CD8-positive, alpha-beta memory T cell (primary cell): Measurements from ENCODE around the gene NEO1. TPM values are rescaled to one million over a fixed set of nuclear protein-coding genes. Genes with fewer than 3 reads are reported as not detected.

ENCODE experiments used
- CTCF ChIA-PET: fragments of 350-600 bp; sonication (Branson Sonifier 250); formaldehyde crosslinking; loops from one replicate; lab custom pipeline; 2021; ENCODE audit warnings: antibody characterized with exemption; lab: Charles Lee
- POLR2A ChIA-PET: fragments of 350-600 bp; sonication (Branson Sonifier 250); formaldehyde crosslinking; loops from one replicate; lab custom pipeline; 2021; ENCODE audit warnings: antibody characterized with exemption; lab: Charles Lee
- DNase-seq, 5 donors: peaks; one replicate each; pipeline versions ENCODE4 v3.0.0 to v3.0.0-alpha.2; 2020 to 2022; ENCODE audit warnings: mixed read lengths in 1 of 5
- H3K27ac ChIP-seq: one replicate; pipeline ENCODE4 v1.7.0; 2013; ENCODE audit warnings: low read depth, mild to moderate bottlenecking, low read length, moderate library complexity
- H3K27me3 ChIP-seq: 2 replicates; pipeline ENCODE4 v1.7.0; 2013; ENCODE audit warnings: low read length, mild to moderate bottlenecking; ENCODE audit not compliant: insufficient read depth, poor library complexity, severe bottlenecking
- H3K36me3 ChIP-seq: 2 replicates; pipeline ENCODE4 v1.7.0; 2013; ENCODE audit warnings: mild to moderate bottlenecking, low read length, moderate library complexity; ENCODE audit not compliant: insufficient read depth
- H3K4me1 ChIP-seq: 2 replicates; pipeline ENCODE4 v1.7.0; 2013; ENCODE audit warnings: mild to moderate bottlenecking, low read length, moderate library complexity; ENCODE audit not compliant: insufficient read depth
- H3K4me3 ChIP-seq: 2 replicates; pipeline ENCODE4 v1.7.0; 2013; ENCODE audit warnings: mild to moderate bottlenecking, low read length
- H3K9me3 ChIP-seq: 2 replicates; pipeline ENCODE4 v1.7.0; 2013; ENCODE audit warnings: mild to moderate bottlenecking, low read length
- H3K27ac Mint-ChIP-seq, 8 donors: one replicate each; pipeline ENCODE4 v1.8.0; 2020 to 2021; ENCODE audit warnings: mixed read lengths in 8 of 8, mild to moderate bottlenecking in 6 of 8, inconsistent platforms in 3 of 8, moderate library complexity in 3 of 8
- H3K27me3 Mint-ChIP-seq, 2 donors: one replicate each; pipeline ENCODE4 v1.8.0; 2020 to 2021; ENCODE audit warnings: mixed read lengths in 2 of 2, mild to moderate bottlenecking in 1 of 2, moderate library complexity in 1 of 2
- H3K36me3 Mint-ChIP-seq, 3 donors: one replicate each; pipeline ENCODE4 v1.8.0; 2020 to 2021; ENCODE audit warnings: mixed read lengths in 3 of 3, inconsistent platforms in 1 of 3, mild to moderate bottlenecking in 1 of 3
- H3K4me1 Mint-ChIP-seq, 3 donors: one replicate each; pipeline ENCODE4 v1.8.0; 2020 to 2021; ENCODE audit warnings: mixed read lengths in 3 of 3, inconsistent platforms in 1 of 3, mild to moderate bottlenecking in 1 of 3
- H3K4me3 Mint-ChIP-seq, 7 donors: one replicate each; pipeline ENCODE4 v1.8.0; 2020 to 2021; ENCODE audit warnings: mixed read lengths in 7 of 7, mild to moderate bottlenecking in 6 of 7, moderate library complexity in 4 of 7, inconsistent platforms in 2 of 7
- H3K9me3 Mint-ChIP-seq, 5 donors: one replicate each; pipeline ENCODE4 v1.8.0; 2020 to 2022; ENCODE audit warnings: mixed read lengths in 5 of 5, mild to moderate bottlenecking in 3 of 5, moderate library complexity in 2 of 5, inconsistent platforms in 1 of 5
- polyA plus RNA-seq: library from polyadenylated mRNA; unstranded; fragments of 300-500 nt; fragmentation: Illumina TruSeq; gene quantifications from one replicate; pipeline ENCODE4 v1.2.3, GENCODE V29; 2021
- total RNA-seq, 2 experiments: library from RNA; stranded (reverse); gene quantifications; one replicate each; pipeline ENCODE4 v1.2.3, GENCODE V29; 2021

NEO1 gene
- total and polyA plus RNA-seq, 3 experiments from 2014 or later = 3.9 to 9.1 (median 6.5) TPM

GRCh38 chr15:73338058-73338457 is 285.8 kb downstream of the NEO1 start:
- no peak overlapping the region for H3K27ac ChIP-seq
- H3K4me3 ChIP-seq = no peak overlapping the region
- H3K36me3 ChIP-seq = no peaks in the 10 kb centered on the region
- Mint-ChIP-seq H3K4me1 (no peaks in the 10 kb centered on the region), H3K9me3 (peaks cover 0 to 5% (median 3%) of the 10 kb centered on the region in 5 donors), H3K27ac (no peak overlapping the region), H3K27me3 (peaks cover 8 to 9% of the 10 kb centered on the region in 2 donors), H3K36me3 (no peaks in the 10 kb centered on the region), H3K4me3 (no peak overlapping the region)
- no peak for DNase-seq
- H3K4me1 ChIP-seq = no peaks in the 10 kb centered on the region
- no peaks in the 10 kb centered on the region for H3K9me3 ChIP-seq
- no peaks in the 10 kb centered on the region for H3K27me3 ChIP-seq
- POLR2A ChIA-PET = no interaction called here
- CTCF ChIA-PET = no interaction called here

GRCh38 chr15:73338606-73339374 is 286.5 kb downstream of the NEO1 start:
- H3K36me3 ChIP-seq = no peaks in the 10 kb centered on the region
- CTCF ChIA-PET = no interaction called here

GRCh38 chr15:73340502-73341192 is 288.4 kb downstream of the NEO1 start:
- Histone ChIP-seq H3K9me3 (no peaks in the 10 kb centered on the region), H3K4me3 (no peak overlapping the region), H3K36me3 (no peaks in the 10 kb centered on the region), H3K27me3 (no peaks in the 10 kb centered on the region), H3K27ac (no peak overlapping the region), H3K4me1 (no peaks in the 10 kb centered on the region)
- H3K4me3 Mint-ChIP-seq = no peak overlapping the region
- POLR2A ChIA-PET = no interaction called here
- CTCF ChIA-PET = no interaction called here
- no peaks in the 10 kb centered on the region for H3K4me1 Mint-ChIP-seq
- peaks cover 0 to 9% (median 5%) of the 10 kb centered on the region in 5 donors for H3K9me3 Mint-ChIP-seq
- no peak overlapping the region for H3K27ac Mint-ChIP-seq
- no peaks in the 10 kb centered on the region for H3K36me3 Mint-ChIP-seq
- peaks cover 8 to 9% of the 10 kb centered on the region in 2 donors for H3K27me3 Mint-ChIP-seq
- no peak for DNase-seq

More at GRCh38 chr15:73338606-73339374, 286.5 kb downstream of the NEO1 start:
- Mint-ChIP-seq H3K27ac (no peak overlapping the region), H3K27me3 (peaks cover 8 to 9% of the 10 kb centered on the region in 2 donors), H3K36me3 (no peaks in the 10 kb centered on the region), H3K4me3 (no peak overlapping the region), H3K4me1 (no peaks in the 10 kb centered on the region), H3K9me3 (peaks cover 0 to 9% (median 5%) of the 10 kb centered on the region in 5 donors)
- POLR2A ChIA-PET = no interaction called here
- no peaks in the 10 kb centered on the region for H3K27me3 ChIP-seq
- no peaks in the 10 kb centered on the region for H3K9me3 ChIP-seq
- H3K4me1 ChIP-seq = no peaks in the 10 kb centered on the region
- H3K4me3 ChIP-seq = no peak overlapping the region
- no peak for DNase-seq
- H3K27ac ChIP-seq = no peak overlapping the region

GRCh38 chr15:73341886-73342600 is 289.8 kb downstream of the NEO1 start:
- no peak for DNase-seq
- ChIA-PET CTCF (no interaction called here), POLR2A (no interaction called here)
- Histone ChIP-seq H3K36me3 (no peaks in the 10 kb centered on the region), H3K27ac (no peak overlapping the region), H3K9me3 (no peaks in the 10 kb centered on the region), H3K27me3 (no peaks in the 10 kb centered on the region), H3K4me1 (no peaks in the 10 kb centered on the region), H3K4me3 (no peak overlapping the region)
- peaks cover under 1 to 9% of the 10 kb centered on the region in 2 donors for H3K27me3 Mint-ChIP-seq
- H3K4me3 Mint-ChIP-seq = no peak overlapping the region
- no peaks in the 10 kb centered on the region for H3K36me3 Mint-ChIP-seq
- peaks cover 0 to 13% (median 5%) of the 10 kb centered on the region in 5 donors for H3K9me3 Mint-ChIP-seq
- no peak overlapping the region for H3K27ac Mint-ChIP-seq
- H3K4me1 Mint-ChIP-seq = no peaks in the 10 kb centered on the region

- Mint-ChIP-seq H3K4me1 (no peaks in the 10 kb centered on the region), H3K27ac (no peak overlapping the region), H3K4me3 (no peak overlapping the region), H3K36me3 (no peaks in the 10 kb centered on the region), H3K27me3 (peaks cover 8% of the 10 kb centered on the region in 2 donors), H3K9me3 (peaks cover 0 to 15% (median 5%) of the 10 kb centered on the region in 5 donors)
- no peaks in the 10 kb centered on the region for H3K27me3 ChIP-seq
- H3K9me3 ChIP-seq = no peaks in the 10 kb centered on the region
- H3K36me3 ChIP-seq = no peaks in the 10 kb centered on the region
- no peak for DNase-seq
- no peak overlapping the region for H3K27ac ChIP-seq
- ChIA-PET POLR2A (no interaction called here), CTCF (interaction anchor here (1.5 kb wide), 1 partner anchor 13 kb away, joined by 3 read pairs; no protein-coding TSS in a partner anchor)
- H3K4me1 ChIP-seq = no peaks in the 10 kb centered on the region
- no peak overlapping the region for H3K4me3 ChIP-seq
Measured at GRCh38 chr15:73344056-73344455, 291.8 kb downstream of the NEO1 start.

- no peaks in the 10 kb centered on the region for H3K4me1 Mint-ChIP-seq
- no peak overlapping the region for H3K27ac Mint-ChIP-seq
- no peaks in the 10 kb centered on the region for H3K36me3 Mint-ChIP-seq
- Histone ChIP-seq H3K27me3 (no peaks in the 10 kb centered on the region), H3K36me3 (no peaks in the 10 kb centered on the region), H3K4me3 (no peak overlapping the region), H3K27ac (no peak overlapping the region), H3K4me1 (no peaks in the 10 kb centered on the region), H3K9me3 (no peaks in the 10 kb centered on the region)
- no peak for DNase-seq
- CTCF ChIA-PET = no interaction called here
- peaks cover 8% of the 10 kb centered on the region in 2 donors for H3K27me3 Mint-ChIP-seq
- H3K4me3 Mint-ChIP-seq = no peak overlapping the region
- POLR2A ChIA-PET = no interaction called here
- peaks cover 0 to 15% (median 5%) of the 10 kb centered on the region in 5 donors for H3K9me3 Mint-ChIP-seq
Measured at GRCh38 chr15:73345658-73346057, 293.4 kb downstream of the NEO1 start.

GRCh38 chr15:73346735-73347312 is 294.6 kb downstream of the NEO1 start:
- peak; percentile 34 to 67 (median 37) for DNase-seq
- H3K27ac Mint-ChIP-seq = no peak overlapping the region
- H3K4me1 Mint-ChIP-seq = no peaks in the 10 kb centered on the region
- no peaks in the 10 kb centered on the region for H3K27me3 ChIP-seq
- H3K9me3 Mint-ChIP-seq = peaks cover 0 to 15% (median 5%) of the 10 kb centered on the region in 5 donors
- ChIA-PET CTCF (no interaction called here), POLR2A (no interaction called here)
- H3K4me3 Mint-ChIP-seq = no peak overlapping the region
- H3K4me3 ChIP-seq = no peak overlapping the region
- H3K9me3 ChIP-seq = no peaks in the 10 kb centered on the region
- H3K36me3 ChIP-seq = no peaks in the 10 kb centered on the region
- H3K4me1 ChIP-seq = no peaks in the 10 kb centered on the region
- no peak overlapping the region for H3K27ac ChIP-seq
- no peaks in the 10 kb centered on the region for H3K36me3 Mint-ChIP-seq
- peaks cover 8% of the 10 kb centered on the region in 2 donors for H3K27me3 Mint-ChIP-seq
